HG03342 (cell line): ENCODE results near the gene CRYBG1.
"Not testable (repeated sequence)": the region's sequence is repeated elsewhere in the genome, so short reads cannot be mapped to it uniquely, and the experiment has no call there.

ENCODE experiments used
- ATAC-seq: cut with Tn5 transposase; IDR thresholded peaks from one replicate; pipeline ENCODE4 v1.9.1; 2021; ENCODE audit warnings: mild to moderate bottlenecking, moderate library complexity; ENCODE audit not compliant: unreplicated experiment

CRYBG1 gene

GRCh38 chr6:106572875-106573585 lies 212.5 kb downstream of the CRYBG1 start:
- no peak for ATAC-seq

DNA sequence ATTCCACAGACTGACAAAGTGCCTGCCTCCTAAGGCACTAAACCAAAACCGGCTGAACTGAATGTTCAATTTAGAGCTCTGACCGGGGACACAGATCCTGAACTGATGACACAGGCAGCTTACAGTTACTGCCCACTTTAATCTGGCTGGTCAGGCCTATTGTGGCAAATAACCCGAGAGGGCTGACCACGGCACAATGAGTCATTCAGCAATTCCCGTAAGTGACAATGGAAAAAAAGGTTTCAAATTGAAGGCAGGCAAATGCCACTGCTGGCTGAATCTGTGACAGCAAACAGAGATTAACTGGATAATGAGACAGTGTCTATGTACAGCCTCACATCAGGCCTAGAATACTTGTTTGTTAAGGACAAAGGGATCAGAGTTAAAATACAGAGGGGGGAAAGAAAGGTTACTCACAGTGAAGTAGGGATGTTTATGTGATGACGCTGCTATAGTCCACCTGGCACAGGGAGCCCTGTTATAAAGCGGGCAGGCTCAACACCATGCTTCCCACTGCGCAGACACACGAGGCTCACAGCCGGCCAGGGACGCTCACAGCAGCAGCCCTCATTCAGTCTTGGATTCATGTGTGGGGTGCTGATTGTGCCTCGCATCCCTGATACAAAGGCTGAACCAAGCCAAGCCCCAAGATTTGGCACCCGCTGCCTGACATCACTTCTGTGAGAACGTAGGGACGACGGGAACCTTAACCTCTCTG lies 214.4 kb downstream of the CRYBG1 start:
- no peak for ATAC-seq

DNA sequence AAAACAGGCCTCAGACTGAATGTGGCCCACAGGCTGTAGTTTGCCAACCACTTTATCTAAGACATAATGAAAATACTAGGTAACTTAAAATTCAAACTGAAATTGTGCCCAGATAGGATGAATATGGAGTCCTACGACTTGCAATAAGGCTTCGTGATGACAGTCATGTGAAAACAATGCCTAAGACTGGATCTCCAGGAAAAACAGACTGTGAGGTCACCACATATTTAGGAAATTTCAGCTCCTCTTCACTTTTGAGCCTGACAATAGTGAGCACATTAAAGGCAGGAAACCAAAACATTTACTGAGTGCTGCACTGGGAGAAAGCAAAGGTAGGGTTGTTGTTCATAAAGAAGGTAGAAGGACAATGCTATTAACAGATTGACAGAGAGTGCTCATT lies 218.8 kb downstream of the CRYBG1 start:
- ATAC-seq = no peak

GRCh38 chr6:106581468-106581867 lies 221.0 kb downstream of the CRYBG1 start:
- ATAC-seq = no peak

DNA sequence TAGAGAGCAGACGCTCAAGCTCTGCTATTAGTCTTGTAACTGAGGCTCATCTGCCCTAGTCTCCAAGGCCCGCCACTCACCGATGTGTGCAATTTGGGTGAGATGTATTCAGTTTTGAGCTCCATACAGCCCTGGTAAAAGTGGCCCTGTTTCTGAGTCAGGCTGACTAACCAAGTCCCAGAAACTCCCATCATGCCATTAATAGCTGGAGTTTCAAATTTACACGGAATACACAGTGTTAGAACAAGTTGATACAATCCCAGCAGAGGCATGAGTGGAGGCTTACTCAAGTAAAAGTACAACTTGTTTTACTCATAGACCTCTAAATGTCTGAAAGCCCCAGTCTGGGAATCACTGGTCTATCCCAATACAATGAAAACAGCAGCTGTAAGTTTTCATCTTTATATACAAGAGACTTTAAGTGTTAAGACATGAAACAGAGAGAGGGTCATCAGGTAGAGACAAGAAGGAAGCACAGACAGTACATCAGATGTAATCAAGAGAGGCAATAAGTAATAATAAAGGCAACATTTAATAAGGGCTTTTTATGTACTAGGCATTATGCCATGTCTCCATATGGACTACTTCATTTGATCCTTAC lies 226.4 kb downstream of the CRYBG1 start:
- ATAC-seq = no peak

GRCh38 chr6:106588937-106589336 lies 228.4 kb downstream of the CRYBG1 start:
- ATAC-seq = not testable (repeated sequence)

- no peak for ATAC-seq
These were observed 230.8 kb downstream of the CRYBG1 start for GRCh38 chr6:106591111-106591825.

DNA sequence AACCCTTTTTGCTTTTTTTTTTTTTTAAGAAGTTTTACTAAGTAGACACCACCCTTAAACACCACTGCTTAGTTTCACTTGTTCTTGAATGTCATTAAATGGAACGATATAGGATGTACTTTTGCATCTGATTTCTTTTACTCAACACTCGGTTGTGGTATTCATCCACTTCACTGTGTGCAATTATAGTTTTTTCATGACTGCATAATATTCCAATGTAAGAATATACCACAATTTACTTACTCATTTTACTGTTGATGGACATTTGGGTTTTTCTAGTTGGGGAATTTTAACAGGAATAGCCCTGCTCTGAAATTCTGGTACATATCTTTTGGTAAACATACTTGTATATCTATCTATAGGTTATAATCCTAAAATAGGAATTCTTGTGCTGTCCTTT lies 238.9 kb downstream of the CRYBG1 start:
- no peak for ATAC-seq

DNA sequence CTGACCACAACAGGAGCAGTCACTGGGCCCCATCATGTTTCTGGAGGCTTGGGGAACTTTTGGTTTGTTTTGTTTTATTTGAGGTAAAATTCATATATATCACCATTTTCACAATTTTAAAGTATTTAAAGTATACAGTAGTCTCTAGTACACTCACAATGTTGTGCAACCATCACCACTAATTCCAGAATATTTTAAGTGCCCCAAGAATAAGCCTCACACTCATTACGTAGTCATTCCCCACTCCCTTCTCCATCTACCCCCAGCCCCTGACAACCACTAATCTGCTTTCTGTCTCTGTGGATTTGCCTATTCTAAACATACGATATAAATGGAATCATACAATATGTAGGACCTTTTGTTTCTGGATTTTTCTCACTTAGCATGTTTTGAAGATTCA lies 239.8 kb downstream of the CRYBG1 start:
- ATAC-seq = no peak

DNA sequence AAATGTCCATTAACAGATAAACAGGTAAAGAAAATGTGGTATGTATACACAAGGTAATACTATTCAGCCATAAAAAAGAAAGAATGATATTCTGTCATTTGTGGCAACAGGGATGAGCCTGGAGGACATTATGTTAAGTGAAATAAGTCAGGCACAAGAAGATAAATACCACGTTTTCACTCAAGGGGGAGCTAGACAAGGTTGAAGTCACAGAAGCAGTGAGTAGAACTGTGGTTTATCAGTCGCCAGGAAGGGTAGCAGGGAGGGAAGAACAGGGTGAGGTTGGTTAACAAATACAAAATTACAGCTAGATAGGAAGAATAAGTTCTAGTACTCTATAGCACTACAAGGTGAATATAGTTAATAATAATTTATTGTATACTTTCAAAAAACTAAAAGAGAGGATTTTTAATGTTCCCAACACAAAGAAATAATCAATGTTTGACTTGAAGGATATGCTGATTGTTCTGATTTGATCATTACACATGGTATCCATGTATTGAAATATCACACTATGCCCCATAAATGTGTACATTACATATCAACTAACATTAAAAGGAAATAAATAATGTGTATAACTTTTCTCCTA lies 247.7 kb downstream of the CRYBG1 start:
- peak; percentile 72 for ATAC-seq

DNA sequence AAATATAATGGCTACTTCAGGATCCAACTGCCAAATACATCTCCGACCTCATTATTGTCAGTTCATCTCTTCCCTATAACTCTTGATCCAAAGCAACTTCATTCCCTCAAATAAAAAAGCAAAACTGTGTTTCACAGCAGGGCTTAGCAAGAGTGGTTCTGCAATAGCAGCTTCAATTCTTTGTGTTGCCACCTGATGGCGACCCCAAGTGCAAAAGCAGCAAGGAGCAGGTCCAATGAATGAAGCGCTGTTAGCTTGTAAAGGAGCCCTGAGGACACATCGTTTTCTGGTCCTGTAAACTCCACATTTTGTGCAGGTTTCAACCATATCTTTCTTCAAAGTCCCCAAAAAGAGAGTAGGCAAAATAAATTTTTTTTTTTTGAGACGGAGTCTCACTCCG lies 249.2 kb downstream of the CRYBG1 start:
- no peak for ATAC-seq

- no peak for ATAC-seq
These were observed 250.5 kb downstream of the CRYBG1 start for GRCh38 chr6:106611030-106611429.

DNA sequence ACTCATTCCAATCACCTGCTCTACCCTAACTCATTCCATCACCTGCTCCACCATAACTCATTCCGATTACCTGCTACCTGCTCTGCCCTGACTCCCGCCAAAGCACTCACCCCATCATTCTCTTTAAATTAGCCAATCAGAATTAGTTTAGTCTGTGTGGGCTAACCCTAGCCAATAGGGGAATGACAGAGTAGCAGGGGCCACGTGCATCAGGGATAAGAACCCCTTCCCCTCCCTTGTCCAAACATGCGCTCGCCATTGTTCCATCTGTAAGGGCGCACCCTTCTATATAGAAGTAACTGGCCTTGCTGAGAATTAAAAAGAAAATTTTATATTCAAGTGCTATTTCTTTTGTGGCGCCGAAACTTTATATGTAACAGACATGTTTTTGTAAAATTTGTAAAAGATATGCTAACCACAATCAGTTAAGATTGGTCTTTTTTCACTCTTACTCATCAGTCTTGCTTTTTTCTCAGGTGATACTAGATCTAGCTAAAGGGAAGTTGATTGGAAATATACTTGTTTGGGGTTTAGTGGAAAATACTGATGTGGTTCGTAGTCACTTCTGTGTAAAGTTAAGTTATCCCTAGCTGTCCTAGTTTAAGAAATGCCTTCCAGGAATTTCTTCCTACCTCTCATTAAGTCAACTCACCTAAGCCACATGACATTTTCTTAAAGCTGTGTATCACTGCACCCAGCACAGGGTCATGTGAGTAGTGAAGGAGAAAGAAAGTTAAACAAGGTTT lies 252.3 kb downstream of the CRYBG1 start:
- ATAC-seq = no peak

GRCh38 chr6:106613590-106613989 lies 253.1 kb downstream of the CRYBG1 start:
- no peak for ATAC-seq

GRCh38 chr6:106614166-106614565 lies 253.6 kb downstream of the CRYBG1 start:
- no peak for ATAC-seq

GRCh38 chr6:106614592-106615257 lies 254.2 kb downstream of the CRYBG1 start:
- no peak for ATAC-seq

DNA sequence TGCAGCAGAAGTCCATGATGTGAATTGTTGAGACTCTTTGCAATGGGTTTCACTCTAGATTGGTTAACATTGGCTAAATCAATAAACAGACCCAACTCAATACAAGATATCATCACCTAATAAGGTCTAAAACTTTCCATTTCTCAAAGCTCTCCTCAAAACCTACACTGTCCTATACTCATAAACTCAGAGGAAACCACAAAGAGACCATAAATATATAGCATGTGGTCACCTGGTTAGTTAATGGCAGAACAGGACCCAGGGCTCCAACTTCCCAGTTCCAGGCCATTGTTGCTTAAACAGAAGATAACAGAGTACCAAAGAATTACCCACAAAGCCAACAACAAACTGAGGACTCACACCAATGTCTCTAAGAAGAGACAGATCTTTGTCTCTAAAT lies 256.8 kb downstream of the CRYBG1 start:
- ATAC-seq = no peak

DNA sequence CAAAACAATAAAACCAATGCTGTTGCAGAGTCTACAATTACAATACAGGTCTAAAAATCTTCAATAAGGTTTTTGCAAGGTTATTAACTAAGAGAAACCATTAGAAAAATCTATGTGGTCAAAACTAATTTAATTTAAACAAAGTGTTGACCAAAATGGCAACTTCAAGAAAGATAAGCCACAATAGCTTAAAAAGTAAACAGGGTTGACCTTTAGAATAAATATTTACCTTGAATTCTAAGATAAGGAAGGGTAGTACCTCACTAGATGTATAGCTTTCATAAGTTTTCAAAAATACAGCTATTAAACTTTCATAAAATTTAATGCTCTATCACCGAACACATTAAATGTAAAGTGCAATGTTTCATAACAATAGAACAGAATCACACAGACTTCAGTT lies 257.3 kb downstream of the CRYBG1 start:
- no peak for ATAC-seq

DNA sequence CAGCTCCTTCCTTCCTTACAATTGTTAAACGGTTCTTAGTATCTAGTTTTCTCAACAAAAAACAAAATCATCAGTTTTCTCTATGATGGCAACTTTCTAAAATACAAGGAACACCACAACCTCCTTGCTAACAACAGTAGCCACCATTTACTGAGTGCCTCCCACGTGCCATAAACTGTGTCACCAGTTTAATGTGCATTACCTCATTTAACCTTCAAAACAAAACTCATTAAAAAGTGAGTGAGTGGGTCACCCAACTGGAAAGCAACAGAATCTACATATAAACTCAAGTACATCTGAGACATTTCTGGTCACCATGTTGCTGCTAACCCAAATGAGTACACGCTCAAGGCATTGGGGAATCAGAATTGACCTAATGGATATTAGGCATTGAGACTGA lies 257.8 kb downstream of the CRYBG1 start:
- no peak for ATAC-seq

- ATAC-seq = no peak
These were observed 258.7 kb downstream of the CRYBG1 start for GRCh38 chr6:106619223-106619622.
